ENCODE results near the gene POP5.

DNA sequence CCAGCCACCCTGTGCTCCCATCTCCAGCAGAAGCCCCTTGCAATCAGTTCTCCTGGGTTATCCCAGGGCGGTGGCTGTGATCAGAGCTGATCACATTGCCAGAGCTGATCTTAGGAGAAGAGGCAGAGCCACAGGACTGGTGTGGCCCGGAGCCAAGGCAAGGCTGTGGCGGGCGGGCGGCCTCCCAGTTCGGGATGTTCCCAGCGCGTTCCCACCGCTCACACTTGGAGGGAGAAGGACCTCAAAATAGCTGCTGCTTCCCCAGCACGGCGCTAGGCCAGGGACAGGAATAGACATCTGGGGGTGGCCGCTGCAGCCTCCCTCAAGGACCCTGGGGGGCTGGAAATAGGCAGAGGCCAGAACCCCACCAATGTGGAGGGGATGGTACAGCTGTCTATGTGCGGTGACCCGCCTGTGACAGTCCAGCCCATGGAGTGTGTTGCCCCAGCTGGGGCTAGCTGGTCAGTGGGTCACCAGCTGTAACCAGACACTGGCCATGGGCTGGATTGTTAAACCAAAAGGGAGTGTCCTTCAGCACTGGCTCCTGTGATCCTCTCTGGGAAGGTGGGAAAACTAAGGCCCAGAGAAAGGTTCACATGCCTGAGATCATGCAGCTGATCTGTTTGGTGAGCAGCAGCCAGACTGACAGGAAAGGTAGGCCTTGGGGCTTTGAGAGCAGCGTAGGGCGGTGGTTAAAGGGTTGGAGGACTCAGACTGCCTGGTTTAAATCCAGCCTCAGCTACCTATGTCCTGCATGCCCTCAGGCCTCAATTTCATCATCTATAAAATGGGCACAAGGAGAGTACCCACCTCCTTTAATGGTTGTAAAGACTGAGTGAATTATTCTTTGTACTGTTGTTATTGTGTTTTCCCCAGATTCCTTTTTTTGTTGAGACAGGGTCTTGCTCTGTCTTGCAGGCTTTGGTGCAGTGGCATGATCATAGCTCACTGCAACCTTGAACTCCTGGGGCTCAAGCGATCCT lies 8.0 kb upstream of the POP5 start:
- TF ChIP-seq, protein P1, sequence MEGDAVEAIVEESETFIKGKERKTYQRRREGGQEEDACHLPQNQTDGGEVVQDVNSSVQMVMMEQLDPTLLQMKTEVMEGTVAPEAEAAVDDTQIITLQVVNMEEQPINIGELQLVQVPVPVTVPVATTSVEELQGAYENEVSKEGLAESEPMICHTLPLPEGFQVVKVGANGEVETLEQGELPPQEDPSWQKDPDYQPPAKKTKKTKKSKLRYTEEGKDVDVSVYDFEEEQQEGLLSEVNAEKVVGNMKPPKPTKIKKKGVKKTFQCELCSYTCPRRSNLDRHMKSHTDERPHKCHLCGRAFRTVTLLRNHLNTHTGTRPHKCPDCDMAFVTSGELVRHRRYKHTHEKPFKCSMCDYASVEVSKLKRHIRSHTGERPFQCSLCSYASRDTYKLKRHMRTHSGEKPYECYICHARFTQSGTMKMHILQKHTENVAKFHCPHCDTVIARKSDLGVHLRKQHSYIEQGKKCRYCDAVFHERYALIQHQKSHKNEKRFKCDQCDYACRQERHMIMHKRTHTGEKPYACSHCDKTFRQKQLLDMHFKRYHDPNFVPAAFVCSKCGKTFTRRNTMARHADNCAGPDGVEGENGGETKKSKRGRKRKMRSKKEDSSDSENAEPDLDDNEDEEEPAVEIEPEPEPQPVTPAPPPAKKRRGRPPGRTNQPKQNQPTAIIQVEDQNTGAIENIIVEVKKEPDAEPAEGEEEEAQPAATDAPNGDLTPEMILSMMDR (IDR thresholded peaks at IDR 0.05), result no peak
- no peak for TF ChIP-seq ZFX (IDR thresholded peaks at IDR 0.05; ENCODE audit: borderline replicate concordance)
